ENCODE measurements around the gene ITK.

The ITK gene

GRCh38 chr5:157283434-157283833 lies 102.8 kb downstream of the ITK start:
- DNase-seq: peak in 1 of 2 experiments; percentile 4

GRCh38 chr5:157284458-157285212 lies 104.0 kb downstream of the ITK start:
- DNase-seq: no peak

- no peak for DNase-seq
Observed at GRCh38 chr5:157285310-157286035, 104.8 kb downstream of the ITK start.

- DNase-seq: no peak
Observed at GRCh38 chr5:157286761-157287211, 106.1 kb downstream of the ITK start.

- DNase-seq: no peak
Observed at GRCh38 chr5:157288405-157289163, 107.9 kb downstream of the ITK start.

GRCh38 chr5:157289164-157289819 lies 108.7 kb downstream of the ITK start:
- no peak for DNase-seq

GRCh38 chr5:157290156-157290980 lies 109.7 kb downstream of the ITK start:
- DNase-seq: no peak

GRCh38 chr5:157290981-157291711 lies 110.5 kb downstream of the ITK start:
- DNase-seq: no peak

- DNase-seq: no peak
Observed at GRCh38 chr5:157292599-157292998, 112.0 kb downstream of the ITK start.

- DNase-seq: no peak
Observed at GRCh38 chr5:157294407-157295091, 113.9 kb downstream of the ITK start.

- no peak for DNase-seq
Observed at GRCh38 chr5:157295247-157295646, 114.6 kb downstream of the ITK start.

- no peak for DNase-seq
Observed at GRCh38 chr5:157300564-157300963, 119.9 kb downstream of the ITK start.

GRCh38 chr5:157301066-157301465 lies 120.4 kb downstream of the ITK start:
- no peak for DNase-seq

- DNase-seq: no peak
Observed at GRCh38 chr5:157303023-157303422, 122.4 kb downstream of the ITK start.

- peak in 1 of 2 experiments; percentile 5 for DNase-seq
Observed at GRCh38 chr5:157303667-157304327, 123.2 kb downstream of the ITK start.

Measured in AML-193 (cell line).